ENCODE data around the gene ADAM12. TPM values are rescaled to one million over a fixed set of nuclear protein-coding genes. Genes with fewer than 3 reads are reported as not detected.
A peak's percentile ranks its signal among the peaks of the same experiment; 100 is the strongest.

ADAM12 gene
- total and polyA plus RNA-seq, 11 donors: 0.04 to 11.2 (median 0.82) TPM; not detected in 1

DNA sequence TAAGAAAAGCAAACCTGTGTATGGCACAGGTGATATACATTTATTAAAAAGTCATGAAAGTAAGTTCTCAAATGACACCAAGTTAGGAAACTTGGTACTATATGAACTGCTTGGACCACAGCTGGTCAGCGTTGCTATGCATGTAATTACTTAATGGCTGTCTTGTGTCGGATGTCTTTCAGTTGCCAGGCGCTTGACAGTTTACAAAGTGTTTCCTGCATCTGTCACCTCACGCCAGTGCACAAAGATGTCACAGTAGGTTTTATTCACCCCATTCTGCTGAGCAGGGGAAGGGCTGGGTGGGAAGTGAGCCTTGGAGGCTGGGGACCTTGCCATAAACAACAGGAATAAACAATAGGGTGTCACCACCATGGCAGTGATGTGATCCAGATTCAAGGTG, 35.8 kb downstream of the ADAM12 start:
- Histone ChIP-seq H3K36me3 (no peaks in the 10 kb centered on the region), H3K4me1 (peaks cover 0 to 5% (median 0%) of the 10 kb centered on the region in 12 donors), H3K27ac (no peak overlapping the region), H3K9me3 (peaks cover 0 to 19% (median 13%) of the 10 kb centered on the region in 12 donors), H3K4me3 (no peak overlapping the region), H3K27me3 (peaks cover 0 to 13% (median 0%) of the 10 kb centered on the region in 9 donors)
- no peak for TF ChIP-seq POLR2A (IDR thresholded peaks at IDR 0.05)
- TF ChIP-seq, protein P1, sequence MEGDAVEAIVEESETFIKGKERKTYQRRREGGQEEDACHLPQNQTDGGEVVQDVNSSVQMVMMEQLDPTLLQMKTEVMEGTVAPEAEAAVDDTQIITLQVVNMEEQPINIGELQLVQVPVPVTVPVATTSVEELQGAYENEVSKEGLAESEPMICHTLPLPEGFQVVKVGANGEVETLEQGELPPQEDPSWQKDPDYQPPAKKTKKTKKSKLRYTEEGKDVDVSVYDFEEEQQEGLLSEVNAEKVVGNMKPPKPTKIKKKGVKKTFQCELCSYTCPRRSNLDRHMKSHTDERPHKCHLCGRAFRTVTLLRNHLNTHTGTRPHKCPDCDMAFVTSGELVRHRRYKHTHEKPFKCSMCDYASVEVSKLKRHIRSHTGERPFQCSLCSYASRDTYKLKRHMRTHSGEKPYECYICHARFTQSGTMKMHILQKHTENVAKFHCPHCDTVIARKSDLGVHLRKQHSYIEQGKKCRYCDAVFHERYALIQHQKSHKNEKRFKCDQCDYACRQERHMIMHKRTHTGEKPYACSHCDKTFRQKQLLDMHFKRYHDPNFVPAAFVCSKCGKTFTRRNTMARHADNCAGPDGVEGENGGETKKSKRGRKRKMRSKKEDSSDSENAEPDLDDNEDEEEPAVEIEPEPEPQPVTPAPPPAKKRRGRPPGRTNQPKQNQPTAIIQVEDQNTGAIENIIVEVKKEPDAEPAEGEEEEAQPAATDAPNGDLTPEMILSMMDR (IDR thresholded peaks at IDR 0.05): no peak
- intact Hi-C loops (cut with DNase I): no loop called here
- DNase-seq (no peak), ATAC-seq (no peak)
- 31 to 58% (median 47%) methylated on average over 4 of the region's 4 CpGs for WGBS, 4 donors

DNA sequence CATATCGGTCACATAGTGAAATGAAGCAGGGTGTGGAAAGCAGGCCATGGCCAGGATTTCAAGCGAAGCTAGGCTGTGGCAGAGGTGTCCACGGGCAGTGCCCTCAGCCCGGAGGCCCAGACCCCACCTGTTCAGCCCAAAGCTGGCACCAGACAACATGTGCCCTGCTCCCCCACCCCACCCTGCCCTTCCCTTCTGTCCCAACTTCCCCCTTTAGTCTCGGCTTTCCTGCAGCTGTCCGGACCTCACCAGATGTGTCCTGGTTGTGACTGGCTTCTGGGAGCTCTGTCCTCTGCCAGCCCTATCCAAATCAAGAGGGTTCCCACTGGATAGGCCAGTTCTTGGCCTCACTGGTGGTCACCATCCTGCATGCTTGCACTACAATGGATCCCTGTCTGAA, 37.3 kb downstream of the ADAM12 start:
- DNase-seq (no peak), ATAC-seq (no peak)
- intact Hi-C loops (cut with DNase I): no loop called here
- WGBS, 4 donors: 73 to 93% (median 77%) methylated on average over 3 to 6 of the region's 6 CpGs
- no peak for TF ChIP-seq POLR2A (IDR thresholded peaks at IDR 0.05)
- TF ChIP-seq, protein P1 (IDR thresholded peaks at IDR 0.05): no peak
- Histone ChIP-seq H3K9me3 (peaks cover 0 to 5% (median 0%) of the 10 kb centered on the region in 12 donors), H3K4me3 (no peak overlapping the region), H3K36me3 (no peaks in the 10 kb centered on the region), H3K27me3 (peaks cover 0 to 13% (median 0%) of the 10 kb centered on the region in 9 donors), H3K4me1 (peaks cover 0 to 5% (median 0%) of the 10 kb centered on the region in 12 donors), H3K27ac (no peak overlapping the region)

DNA sequence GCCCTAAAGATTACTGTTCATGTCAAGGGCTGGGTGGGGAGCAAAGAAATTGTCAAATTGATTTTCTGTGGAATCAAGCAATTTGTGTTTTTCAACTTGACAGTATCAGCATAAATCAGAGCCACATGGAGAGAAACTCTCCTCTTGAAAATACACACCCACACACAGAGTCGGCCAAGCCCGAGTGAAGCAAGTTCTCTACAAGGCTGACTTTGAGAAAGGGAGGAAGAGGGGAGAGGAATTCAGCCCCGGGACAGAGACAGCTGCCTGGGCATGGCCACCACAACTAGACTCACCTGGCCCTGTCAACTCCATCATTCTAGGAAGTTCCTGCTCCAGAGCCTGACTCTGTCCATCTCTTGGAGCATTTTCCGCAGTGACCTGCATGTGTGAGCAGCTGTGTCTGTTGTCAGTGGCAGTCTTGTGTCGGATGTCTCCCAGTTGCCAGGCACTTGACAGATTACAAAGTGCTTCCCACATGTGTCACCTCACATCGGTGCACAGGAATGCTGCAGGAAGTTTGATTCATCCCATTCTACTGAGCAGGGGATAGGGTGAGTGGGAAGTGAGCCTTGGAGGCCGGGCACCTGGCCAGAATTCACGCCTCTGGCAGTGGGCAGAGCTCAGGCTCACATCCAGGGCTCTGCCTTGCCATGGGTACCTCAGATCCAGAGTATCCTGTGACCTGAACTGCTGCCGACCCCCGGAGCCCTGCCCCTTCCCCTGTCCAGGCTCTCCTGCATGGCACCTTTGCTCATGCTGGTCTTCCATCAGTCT, 37.9 kb downstream of the ADAM12 start:
- H3K9me3 ChIP-seq: peaks cover 0 to 4% (median 0%) of the 10 kb centered on the region in 12 donors
- TF ChIP-seq, protein P1 (IDR thresholded peaks at IDR 0.05): no peak
- TF ChIP-seq POLR2A (IDR thresholded peaks at IDR 0.05): no peak
- no peaks in the 10 kb centered on the region for H3K36me3 ChIP-seq
- H3K27ac ChIP-seq: no peak overlapping the region
- peaks cover 0 to 5% (median 0%) of the 10 kb centered on the region in 12 donors for H3K4me1 ChIP-seq
- DNase-seq (no peak), ATAC-seq (peak in 3 of 4 donors; percentile 26 to 60 (median 34))
- WGBS, 4 donors: 30 to 53% (median 36%) methylated on average over 8 to 10 of the region's 10 CpGs
- intact Hi-C loops (cut with DNase I): no loop called here
- peaks cover 0 to 13% (median 0%) of the 10 kb centered on the region in 9 donors for H3K27me3 ChIP-seq
- H3K4me3 ChIP-seq: no peak overlapping the region

DNA sequence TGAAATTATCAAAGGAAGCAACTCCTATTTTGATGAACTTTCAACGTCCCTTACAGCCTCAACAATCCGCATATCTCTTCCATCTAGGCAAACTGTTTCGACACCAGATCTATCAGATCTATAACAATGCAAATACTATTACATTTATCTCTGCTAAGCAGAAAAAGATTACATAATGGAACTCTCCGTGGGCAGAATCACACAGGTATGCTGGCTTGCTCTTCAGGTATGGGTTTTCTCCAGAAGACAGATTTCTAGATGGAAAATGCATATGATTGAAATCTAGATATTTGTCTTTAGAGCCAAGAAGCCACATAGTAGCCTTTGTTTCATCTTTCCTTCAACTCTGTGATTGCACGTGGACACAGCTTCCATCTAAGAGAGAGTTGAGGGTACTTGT, 38.6 kb downstream of the ADAM12 start:
- peaks cover 0 to 13% (median 0%) of the 10 kb centered on the region in 9 donors for H3K27me3 ChIP-seq
- H3K4me1 ChIP-seq: peaks cover 0 to 5% (median 0%) of the 10 kb centered on the region in 12 donors
- TF ChIP-seq, protein P1 (IDR thresholded peaks at IDR 0.05): no peak
- no peak for TF ChIP-seq POLR2A (IDR thresholded peaks at IDR 0.05)
- DNase-seq (no peak), ATAC-seq (no peak)
- WGBS, 4 donors: 79 to 81% (median 80%) methylated on average over 5 of the region's 5 CpGs
- H3K36me3 ChIP-seq: no peaks in the 10 kb centered on the region
- H3K9me3 ChIP-seq: no peaks in the 10 kb centered on the region
- no peak overlapping the region for H3K4me3 ChIP-seq
- no peak overlapping the region for H3K27ac ChIP-seq
- intact Hi-C loops (cut with DNase I): no loop called here
